Mesenchymal stem cell (in vitro differentiated cells and primary cell): Measurements from ENCODE around the gene SLC25A48.
A peak's percentile ranks its signal among the peaks of the same experiment; 100 is the strongest.

Experiments used
- DNase-seq: peaks from one replicate; pipeline ENCODE4 v3.0.0-alpha.2; 2013
- H2AFZ ChIP-seq: one replicate; pipeline ENCODE4 v1.6.1; 2013; ENCODE audit warnings: low read depth, mild to moderate bottlenecking, control low read depth, inconsistent platforms, low read length, moderate library complexity
- H2AK5ac ChIP-seq: 2 replicates; pipeline ENCODE4 v1.6.1; 2013; ENCODE audit warnings: low read length, moderate library complexity, mild to moderate bottlenecking, inconsistent platforms; ENCODE audit not compliant: severe bottlenecking
- H2BK120ac ChIP-seq: one replicate; pipeline ENCODE4 v1.6.1; 2013; ENCODE audit warnings: low read depth, mild to moderate bottlenecking, inconsistent platforms, low read length, moderate library complexity
- H2BK12ac ChIP-seq, 2 experiments: one replicate each; pipeline ENCODE4 v1.6.1; 2013; ENCODE audit warnings: inconsistent platforms in 2 of 2, low read length in 2 of 2, mild to moderate bottlenecking in 2 of 2, moderate library complexity in 2 of 2, control low read depth in 1 of 2
- H2BK15ac ChIP-seq: one replicate; pipeline ENCODE4 v1.6.1; 2013; ENCODE audit warnings: mild to moderate bottlenecking, low read depth, inconsistent platforms; ENCODE audit not compliant: poor library complexity, severe bottlenecking
- H2BK5ac ChIP-seq: 2 replicates; pipeline ENCODE4 v1.6.1; 2013; ENCODE audit warnings: low read depth, mild to moderate bottlenecking, low read length, control low read depth, inconsistent platforms; ENCODE audit not compliant: poor library complexity, severe bottlenecking
- H3K14ac ChIP-seq, 2 experiments: one replicate each; pipeline ENCODE4 v1.6.1; 2013; ENCODE audit warnings: inconsistent platforms in 2 of 2, low read length in 2 of 2, control low read depth in 1 of 2, mild to moderate bottlenecking in 1 of 2, moderate library complexity in 1 of 2
- H3K18ac ChIP-seq, 2 experiments: one replicate each; pipeline ENCODE4 v1.6.1; 2013; ENCODE audit warnings: inconsistent platforms in 2 of 2, low read length in 2 of 2, control low read depth in 1 of 2, low read depth in 1 of 2, mild to moderate bottlenecking in 1 of 2
- H3K23ac ChIP-seq, 2 experiments: one replicate each; pipeline ENCODE4 v1.6.1; 2013; ENCODE audit warnings: inconsistent platforms in 2 of 2, low read length in 2 of 2, mild to moderate bottlenecking in 2 of 2, moderate library complexity in 2 of 2, control low read depth in 1 of 2
- H3K27ac ChIP-seq: 2 replicates; pipeline ENCODE4 v1.5.1; 2013; ENCODE audit warnings: mild to moderate bottlenecking, moderate library complexity, low read length, control low read depth, inconsistent platforms; ENCODE audit not compliant: poor library complexity, severe bottlenecking
- H3K27me3 ChIP-seq, 2 experiments: 2 replicates each; pipeline versions ENCODE4 v1.6.1 to v1.7.0; 2013; ENCODE audit warnings: low read length in 2 of 2, mild to moderate bottlenecking in 2 of 2, moderate library complexity in 2 of 2, control low read depth in 1 of 2, inconsistent platforms in 1 of 2; ENCODE audit not compliant: control insufficient read depth in 1 of 2, insufficient read depth in 1 of 2
- H3K36me3 ChIP-seq, 2 experiments: 2 replicates each; pipeline versions ENCODE4 v1.6.1 to v1.7.0; 2013; ENCODE audit warnings: low read length in 2 of 2, control low read depth in 1 of 2, inconsistent platforms in 1 of 2, low read depth in 1 of 2, mild to moderate bottlenecking in 1 of 2; ENCODE audit not compliant: insufficient read depth in 2 of 2, control insufficient read depth in 1 of 2
- H3K4ac ChIP-seq, 2 experiments: one replicate each; pipeline ENCODE4 v1.6.1; 2013; ENCODE audit warnings: inconsistent platforms in 2 of 2, low read length in 2 of 2, mild to moderate bottlenecking in 2 of 2, moderate library complexity in 2 of 2, control low read depth in 1 of 2, low read depth in 1 of 2
- H3K4me1 ChIP-seq: 2 replicates; pipeline ENCODE4 v1.6.1; 2013; ENCODE audit warnings: low read depth, low read length, control low read depth; ENCODE audit not compliant: control insufficient read depth, insufficient read depth
- H3K4me2 ChIP-seq: 2 replicates; pipeline ENCODE4 v1.6.1; 2013; ENCODE audit warnings: low read length, mild to moderate bottlenecking, inconsistent platforms; ENCODE audit not compliant: poor library complexity, severe bottlenecking
- H3K4me3 ChIP-seq, 2 experiments: 2 replicates each; pipeline versions ENCODE4 v1.5.1 to v1.7.0; 2013; ENCODE audit warnings: low read length in 2 of 2, mild to moderate bottlenecking in 2 of 2, control low read depth in 1 of 2, low read depth in 1 of 2; ENCODE audit not compliant: insufficient read depth in 1 of 2
- H3K79me1 ChIP-seq: replicated peaks from 2 replicates; pipeline ENCODE4 v1.6.1; 2013; ENCODE audit warnings: mild to moderate bottlenecking, control low read depth, low read length, inconsistent platforms; ENCODE audit not compliant: poor library complexity, severe bottlenecking
- H3K9ac ChIP-seq: 2 replicates; pipeline ENCODE4 v1.7.0; 2013; ENCODE audit warnings: mild to moderate bottlenecking, low read length, moderate library complexity
- H3K9me3 ChIP-seq: 2 replicates; pipeline ENCODE4 v1.7.0; 2013; ENCODE audit warnings: mild to moderate bottlenecking, low read length; ENCODE audit not compliant: control insufficient read depth
- H4K8ac ChIP-seq: one replicate; pipeline ENCODE4 v1.6.1; 2013; ENCODE audit warnings: inconsistent platforms, mild to moderate bottlenecking, low read length, moderate library complexity
- H4K91ac ChIP-seq: one replicate; pipeline ENCODE4 v1.6.1; 2013; ENCODE audit warnings: mild to moderate bottlenecking, low read length, inconsistent platforms
- WGBS: methylation state at CpG from one replicate; pipeline ENCODE4 v1.1.7; 2013; ENCODE audit warnings: mixed read lengths; 5-methylcytosine and 5-hydroxymethylcytosine counted together

The SLC25A48 gene

DNA sequence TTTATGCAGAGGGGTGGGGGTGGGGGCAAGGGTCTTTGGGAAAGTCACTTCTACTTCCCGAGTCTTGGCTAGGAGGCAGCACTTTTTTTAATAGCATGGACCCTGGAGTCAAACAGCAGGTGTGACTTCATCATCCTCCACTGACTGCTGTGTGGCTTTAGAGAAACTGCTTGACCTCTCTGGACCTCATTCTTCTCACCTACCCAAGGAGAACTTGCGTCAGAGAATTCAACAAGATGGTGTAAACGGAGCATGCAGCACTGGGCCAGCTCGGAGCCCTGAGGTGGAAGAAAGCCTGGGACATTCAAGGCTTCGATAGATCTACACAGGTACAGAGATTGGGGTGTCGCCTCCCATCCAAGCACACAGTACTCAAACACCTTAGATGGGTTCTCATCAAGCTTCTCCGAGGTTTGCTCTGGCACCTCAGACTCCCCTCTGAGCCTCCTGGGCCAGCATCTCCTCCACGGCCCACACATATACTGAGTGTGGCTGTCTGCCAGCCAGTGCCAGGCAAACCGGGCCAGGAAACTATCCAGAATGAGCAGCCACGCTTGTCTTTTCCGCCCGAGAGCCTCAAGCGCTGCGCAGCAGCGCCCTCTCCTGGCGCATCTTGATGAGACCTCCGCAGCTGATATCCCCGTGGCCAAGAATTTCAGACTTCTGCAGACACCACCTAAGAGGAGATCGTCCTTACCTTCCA is 4.6 kb upstream of the SLC25A48 start:
- H2BK5ac ChIP-seq, result no peak overlapping the region
- no peak overlapping the region for H4K91ac ChIP-seq
- no peak overlapping the region for H2AK5ac ChIP-seq
- no peak overlapping the region for H2BK12ac ChIP-seq
- H3K9ac ChIP-seq, result no peak overlapping the region
- H3K27ac ChIP-seq, result no peak overlapping the region
- no peaks in the 10 kb centered on the region for H3K79me1 ChIP-seq
- H3K14ac ChIP-seq, result no peak overlapping the region
- H2BK15ac ChIP-seq, result no peak overlapping the region
- no peaks in the 10 kb centered on the region for H3K9me3 ChIP-seq
- H3K18ac ChIP-seq, result no peak overlapping the region
- peaks cover 7% of the 10 kb centered on the region for H3K4me1 ChIP-seq
- H3K27me3 ChIP-seq, result peaks cover 72 to 85% of the 10 kb centered on the region in 2 experiments
- WGBS, result 36% methylated on average over 19 of the region's 19 CpGs
- H3K23ac ChIP-seq, result no peak overlapping the region
- no peak overlapping the region for H3K4me2 ChIP-seq
- H4K8ac ChIP-seq, result no peak overlapping the region
- no peaks in the 10 kb centered on the region for H3K36me3 ChIP-seq
- no peak overlapping the region for H3K4me3 ChIP-seq
- no peak overlapping the region for H2BK120ac ChIP-seq
- H3K4ac ChIP-seq, result no peak overlapping the region
- peak; percentile 44 for DNase-seq
- H2AFZ ChIP-seq, result no peak overlapping the region

DNA sequence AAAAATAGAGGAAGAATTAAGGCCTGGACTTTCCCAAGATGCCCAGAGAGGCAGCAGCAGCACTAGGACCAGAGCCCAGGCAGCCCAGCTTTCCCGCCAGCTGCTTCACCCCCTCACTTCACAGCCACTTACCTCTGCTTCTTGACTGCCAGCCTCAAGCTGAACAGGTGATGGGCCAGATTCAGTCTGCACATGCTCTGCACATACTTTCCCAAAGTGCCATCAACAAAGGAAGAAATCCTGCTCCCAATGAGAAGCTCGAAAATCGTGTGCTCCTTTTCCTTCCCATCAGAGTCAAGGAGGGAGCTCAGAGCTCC is 4.1 kb upstream of the SLC25A48 start:
- Histone ChIP-seq H2AK5ac (no peak overlapping the region), H3K4me1 (peaks cover 12% of the 10 kb centered on the region)
- 56% methylated on average over 3 of the region's 3 CpGs for WGBS

DNA sequence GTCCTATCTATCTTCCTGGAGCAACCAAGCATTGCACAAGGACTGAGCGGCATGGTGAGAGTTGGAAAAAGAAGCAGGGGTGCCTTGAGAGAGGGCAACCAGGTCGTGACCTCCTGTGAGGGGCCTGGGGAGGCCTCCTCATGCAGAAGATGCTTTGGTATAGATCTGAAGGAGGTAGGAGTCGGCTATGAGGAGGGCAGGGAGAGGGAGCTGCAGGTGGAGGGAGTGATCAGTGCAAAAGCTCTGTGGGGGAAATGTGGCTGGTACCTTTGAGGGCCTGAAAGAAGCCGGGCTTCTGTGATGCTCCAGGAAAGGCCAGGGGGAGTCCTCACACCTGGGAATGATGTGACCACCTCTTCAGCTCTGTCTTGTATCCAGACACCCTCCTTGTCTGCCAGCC is 3.6 kb upstream of the SLC25A48 start:
- WGBS, result 51% methylated on average over 4 of the region's 4 CpGs
- H4K8ac ChIP-seq, result no peak overlapping the region
- peaks cover 81 to 96% of the 10 kb centered on the region in 2 experiments for H3K27me3 ChIP-seq
- H3K4ac ChIP-seq, result no peak overlapping the region
- H2BK12ac ChIP-seq, result no peak overlapping the region
- H3K79me1 ChIP-seq, result no peaks in the 10 kb centered on the region
- no peak for DNase-seq
- no peak overlapping the region for H2BK5ac ChIP-seq
- H3K18ac ChIP-seq, result no peak overlapping the region
- no peak overlapping the region for H4K91ac ChIP-seq
- no peak overlapping the region for H2BK120ac ChIP-seq
- no peak overlapping the region for H3K9ac ChIP-seq
- H3K27ac ChIP-seq, result no peak overlapping the region
- H2AK5ac ChIP-seq, result no peak overlapping the region
- H3K4me2 ChIP-seq, result no peak overlapping the region
- H3K4me3 ChIP-seq, result no peak overlapping the region
- H3K23ac ChIP-seq, result no peak overlapping the region
- H3K36me3 ChIP-seq, result no peaks in the 10 kb centered on the region
- H3K14ac ChIP-seq, result no peak overlapping the region
- H3K9me3 ChIP-seq, result no peaks in the 10 kb centered on the region
- peaks cover 12% of the 10 kb centered on the region for H3K4me1 ChIP-seq
- no peak overlapping the region for H2BK15ac ChIP-seq
- H2AFZ ChIP-seq, result no peak overlapping the region

More for the DNA sequence above, 4.1 kb upstream of the SLC25A48 start:
- no peak for DNase-seq
- no peak overlapping the region for H3K18ac ChIP-seq
- no peak overlapping the region for H3K27ac ChIP-seq
- H2BK15ac ChIP-seq, result no peak overlapping the region
- no peak overlapping the region for H3K14ac ChIP-seq
- H2BK5ac ChIP-seq, result no peak overlapping the region
- H3K9ac ChIP-seq, result no peak overlapping the region
- H2AFZ ChIP-seq, result no peak overlapping the region
- H2BK120ac ChIP-seq, result no peak overlapping the region
- H2BK12ac ChIP-seq, result no peak overlapping the region
- H4K8ac ChIP-seq, result no peak overlapping the region
- no peaks in the 10 kb centered on the region for H3K9me3 ChIP-seq
- no peak overlapping the region for H4K91ac ChIP-seq
- H3K4me3 ChIP-seq, result no peak overlapping the region
- no peak overlapping the region for H3K23ac ChIP-seq
- H3K4ac ChIP-seq, result no peak overlapping the region
- peaks cover 77 to 90% of the 10 kb centered on the region in 2 experiments for H3K27me3 ChIP-seq
- no peak overlapping the region for H3K4me2 ChIP-seq
- H3K36me3 ChIP-seq, result no peaks in the 10 kb centered on the region
- no peaks in the 10 kb centered on the region for H3K79me1 ChIP-seq

- no peak overlapping the region for H3K4me3 ChIP-seq
- DNase-seq, result no peak
- no peaks in the 10 kb centered on the region for H3K9me3 ChIP-seq
- 100% methylated on average over 1 of the region's 1 CpG for WGBS
- H3K14ac ChIP-seq, result no peak overlapping the region
- no peak overlapping the region for H2BK15ac ChIP-seq
- H3K23ac ChIP-seq, result no peak overlapping the region
- peaks cover 12% of the 10 kb centered on the region for H3K4me1 ChIP-seq
- no peak overlapping the region for H4K91ac ChIP-seq
- H3K4ac ChIP-seq, result no peak overlapping the region
- H3K9ac ChIP-seq, result no peak overlapping the region
- no peak overlapping the region for H2AFZ ChIP-seq
- H2AK5ac ChIP-seq, result no peak overlapping the region
- no peak overlapping the region for H3K27ac ChIP-seq
- no peak overlapping the region for H3K18ac ChIP-seq
- H3K27me3 ChIP-seq, result peaks cover 78 to 97% of the 10 kb centered on the region in 2 experiments
- no peak overlapping the region for H2BK12ac ChIP-seq
- no peak overlapping the region for H3K4me2 ChIP-seq
- no peaks in the 10 kb centered on the region for H3K36me3 ChIP-seq
- H3K79me1 ChIP-seq, result no peaks in the 10 kb centered on the region
- no peak overlapping the region for H2BK5ac ChIP-seq
- no peak overlapping the region for H4K8ac ChIP-seq
- H2BK120ac ChIP-seq, result no peak overlapping the region
Observed at GRCh38 chr5:135831439-135831838, 3.0 kb upstream of the SLC25A48 start.
